T-helper 2 cell (primary cell): Measurements from ENCODE around the gene TRIM63.

Experiments
- DNase-seq, 5 experiments: peaks; one replicate each; pipeline versions ENCODE4 v3.0.0 to v3.0.0-alpha.2; 2012 to 2022

The TRIM63 gene

DNA sequence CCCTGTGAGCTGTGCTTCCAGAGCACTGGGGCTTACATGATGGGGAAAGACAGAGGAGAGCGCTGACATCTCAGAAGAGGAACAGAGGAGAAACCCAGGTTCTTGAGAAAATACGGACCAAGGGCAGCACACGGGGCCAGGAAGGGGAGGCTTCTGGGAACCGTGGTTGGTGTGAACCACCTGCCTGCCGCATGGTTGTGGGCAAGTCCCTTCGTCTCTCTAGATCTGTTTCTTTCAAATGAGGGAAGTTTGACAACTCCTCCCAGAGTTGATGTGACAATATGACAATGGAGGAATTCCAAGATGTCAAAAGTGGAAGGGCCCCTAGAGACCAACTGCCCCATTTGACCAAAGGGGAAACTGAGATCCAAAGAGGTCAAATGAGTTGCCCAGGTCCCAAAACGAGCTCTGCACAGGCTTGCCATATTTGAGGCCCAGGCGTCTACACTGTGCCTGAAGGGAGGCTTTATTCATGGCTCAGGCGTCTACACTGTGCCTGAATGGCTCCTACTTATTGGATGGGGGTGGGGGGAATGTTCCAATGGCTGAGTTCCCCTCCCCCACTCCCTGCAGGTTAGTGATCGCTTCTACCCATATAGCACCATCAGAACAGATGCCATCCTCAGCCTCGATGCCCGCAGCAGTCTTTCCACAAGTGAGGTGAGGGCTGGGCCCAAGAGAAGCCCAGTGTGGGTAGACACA, 34.6 kb downstream of the TRIM63 start:
- no peak for DNase-seq

DNA sequence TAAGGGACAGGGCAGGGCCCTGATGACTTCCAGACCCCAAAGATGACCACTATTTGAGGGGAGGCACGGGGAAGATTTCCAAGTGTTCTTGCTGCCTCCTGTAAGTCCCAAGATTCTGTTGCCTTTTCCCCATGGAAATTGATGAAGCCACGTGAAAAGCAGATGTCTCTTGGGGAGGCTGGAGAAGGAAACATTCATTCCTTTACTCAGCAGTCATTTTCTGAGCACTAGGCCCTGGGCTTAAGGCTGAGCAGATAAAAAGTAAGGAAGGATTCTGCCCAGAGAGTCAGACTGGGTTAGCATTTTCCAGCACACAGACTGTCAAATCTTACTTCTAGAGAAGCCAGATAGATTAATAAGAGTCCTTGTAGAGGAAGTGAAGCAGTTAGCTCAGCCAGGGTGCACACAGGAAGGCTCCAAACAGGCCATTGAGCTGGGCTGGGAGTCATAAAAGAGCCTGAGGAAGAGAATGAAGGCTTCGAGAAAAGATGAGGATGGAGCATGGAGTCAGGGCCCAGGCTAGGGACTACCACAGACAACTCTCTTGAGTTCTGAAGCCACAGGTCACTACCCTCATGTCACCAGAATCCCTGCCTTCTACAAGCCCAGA, 35.7 kb downstream of the TRIM63 start:
- no peak for DNase-seq

DNA sequence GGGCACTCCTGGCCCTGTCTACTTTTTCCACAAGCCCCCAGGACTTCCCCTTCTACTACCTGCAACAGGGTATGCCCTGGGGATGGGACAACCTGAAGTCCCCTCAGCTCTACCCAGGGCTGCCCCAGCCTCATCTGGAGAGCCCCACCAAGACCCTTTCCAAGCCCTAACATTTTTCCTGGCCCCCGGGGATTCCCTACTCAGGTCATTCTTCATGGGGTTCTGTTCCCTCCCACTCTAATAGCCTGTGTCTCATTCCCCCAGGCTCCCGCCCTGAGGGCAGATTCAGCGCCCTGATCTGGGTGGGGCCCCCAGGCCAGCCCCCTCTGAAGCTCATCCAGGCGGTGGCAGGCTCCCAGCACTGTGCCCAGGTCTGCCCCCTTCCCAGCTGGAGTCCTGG, 36.2 kb downstream of the TRIM63 start:
- DNase-seq: no peak

DNA sequence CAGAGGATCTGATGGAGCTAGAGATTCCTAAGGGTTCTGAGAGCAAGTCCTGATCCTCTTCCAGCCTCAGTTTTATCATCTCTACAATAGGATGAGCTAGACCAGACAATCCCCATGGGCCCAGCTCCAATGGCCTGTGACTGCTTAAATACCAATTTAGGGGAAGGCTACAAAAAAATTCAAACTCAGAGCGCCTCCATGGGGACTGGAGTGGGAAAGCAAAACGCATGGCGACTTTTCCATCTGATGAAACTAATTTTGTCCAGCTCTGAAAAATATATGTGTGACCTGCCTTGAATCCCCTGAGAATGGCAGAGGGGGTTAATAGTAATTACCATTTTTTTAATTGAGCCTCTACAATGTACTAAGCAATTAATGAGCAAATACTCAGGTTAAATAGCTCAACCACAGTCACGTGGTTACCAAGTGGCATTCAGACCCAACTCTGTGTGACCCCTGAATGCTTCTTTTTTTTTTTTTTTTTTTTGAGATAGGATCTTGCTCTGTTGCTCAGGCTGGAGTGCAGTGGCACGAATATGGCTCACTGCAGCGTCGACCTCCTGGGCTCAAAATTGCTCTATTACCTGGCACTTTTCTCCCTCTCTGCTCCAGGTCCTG, 37.5 kb downstream of the TRIM63 start:
- no peak for DNase-seq

DNA sequence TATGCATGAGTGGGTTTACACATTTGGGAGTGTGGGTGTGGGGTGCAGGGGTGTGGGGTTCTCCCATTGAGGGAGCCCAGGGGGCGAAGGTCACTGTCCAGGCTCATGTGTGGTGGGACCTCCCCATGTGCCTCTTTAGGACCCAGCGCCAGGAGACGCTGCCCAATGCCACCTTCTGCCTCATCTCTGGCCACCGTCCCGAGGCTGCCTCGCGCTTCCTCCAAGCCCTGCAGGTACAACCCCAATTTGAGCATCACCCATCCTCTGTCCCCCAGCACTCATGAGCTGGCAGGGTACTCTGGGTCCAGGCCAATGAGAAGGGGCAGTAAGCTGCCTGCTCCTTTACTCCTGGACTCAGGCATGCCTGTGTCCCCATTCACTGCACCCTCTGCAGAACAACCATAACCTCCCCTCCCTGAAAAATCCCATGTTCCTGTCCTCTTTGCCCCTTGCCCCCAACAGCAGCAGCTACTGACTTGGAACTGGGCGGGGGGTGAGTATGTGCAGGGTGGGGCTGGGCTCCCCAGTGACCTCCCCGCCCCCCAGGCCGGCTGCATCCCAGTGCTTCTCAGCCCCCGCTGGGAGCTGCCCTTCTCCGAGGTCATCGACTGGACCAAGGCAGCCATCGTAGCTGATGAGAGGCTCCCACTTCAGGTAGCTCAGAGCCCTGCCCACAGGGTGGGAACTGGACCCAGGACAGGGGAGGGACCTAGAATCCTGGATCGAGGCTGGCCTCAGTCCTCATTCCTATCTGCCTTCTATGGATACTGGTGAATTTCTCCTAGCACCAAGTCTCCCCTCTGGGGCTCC, 38.2 kb downstream of the TRIM63 start:
- DNase-seq: no peak

DNA sequence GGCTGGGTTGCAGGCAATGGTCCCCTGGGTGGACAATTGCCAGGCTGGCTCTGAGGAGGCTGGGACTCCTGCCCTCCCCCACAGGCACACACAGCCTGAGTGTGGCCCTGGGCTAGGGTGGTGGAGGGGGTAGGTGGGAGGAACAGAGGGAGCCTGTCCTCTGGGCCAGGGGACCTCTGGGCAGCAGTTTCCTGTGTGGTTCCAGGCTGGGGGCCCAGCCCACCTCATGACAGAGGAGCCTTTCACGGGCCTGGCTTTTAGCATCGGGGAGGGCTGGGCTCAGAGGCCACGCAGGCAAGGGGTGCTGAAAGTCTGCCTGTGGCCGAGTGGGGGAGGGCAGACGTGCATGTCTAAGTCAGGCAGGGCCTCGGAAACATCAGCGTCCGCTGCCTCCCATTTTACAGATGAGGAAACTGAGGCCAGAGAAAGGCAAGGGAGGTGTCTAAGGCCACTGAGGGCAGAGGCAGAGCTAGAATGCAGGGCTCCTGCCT, 38.9 kb downstream of the TRIM63 start:
- DNase-seq: no peak

DNA sequence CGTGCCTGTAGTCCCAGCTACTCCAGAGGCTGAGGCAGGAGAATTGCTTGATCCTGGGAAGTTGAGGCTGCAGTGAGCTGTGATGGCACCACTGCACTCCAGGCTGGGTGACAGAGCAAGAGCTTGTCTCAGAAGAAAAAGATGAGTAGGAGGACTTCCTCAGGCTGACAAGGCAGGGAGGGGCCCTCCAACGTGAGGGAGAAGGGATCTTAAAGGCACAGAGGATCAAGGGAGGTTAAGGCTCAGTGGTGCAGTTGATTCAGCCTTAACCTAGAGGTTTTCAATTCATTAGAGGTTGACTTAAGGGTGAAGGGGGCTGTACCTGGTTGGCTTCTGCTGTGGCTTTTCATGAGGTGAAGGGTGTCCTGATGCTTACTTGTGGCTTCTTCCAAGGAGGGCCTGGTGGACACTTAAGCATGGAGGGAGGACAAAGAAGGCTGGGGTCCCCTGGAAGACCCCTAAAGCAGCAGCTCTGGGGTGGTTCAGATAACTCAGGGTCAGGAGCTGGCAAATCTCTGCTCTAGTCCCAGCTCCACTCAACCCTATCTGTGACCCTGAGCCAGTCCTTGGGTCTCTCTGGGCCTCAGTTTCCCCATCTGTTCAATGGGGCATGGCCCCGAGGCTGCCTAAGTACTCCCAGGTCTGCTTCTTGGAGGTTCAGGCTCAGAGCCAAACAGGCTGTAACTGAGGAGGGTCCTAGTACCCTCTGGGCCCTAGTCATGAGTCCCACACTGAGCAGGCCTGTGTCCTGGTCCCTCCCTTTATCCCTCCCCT, 39.5 kb downstream of the TRIM63 start:
- DNase-seq: no peak

DNA sequence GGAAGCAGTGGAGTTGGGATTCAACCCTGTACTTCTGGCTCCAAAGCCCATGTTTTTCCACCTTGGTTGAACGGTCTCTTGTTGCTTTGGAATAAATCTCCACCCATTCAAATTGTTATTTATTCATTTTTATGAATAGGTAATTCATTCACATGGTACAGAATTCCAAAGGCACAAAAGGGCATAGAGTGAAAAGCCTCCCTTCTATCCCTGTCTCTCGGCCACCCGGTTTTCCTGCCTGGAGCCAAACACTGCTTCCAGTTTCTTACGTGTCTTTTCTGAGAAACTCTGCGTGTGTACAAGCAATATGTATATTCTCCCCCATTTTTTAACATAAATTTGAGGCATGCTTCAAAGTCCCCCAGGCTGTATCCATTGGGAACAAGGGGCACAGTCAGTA, 41.9 kb downstream of the TRIM63 start:
- no peak for DNase-seq

DNA sequence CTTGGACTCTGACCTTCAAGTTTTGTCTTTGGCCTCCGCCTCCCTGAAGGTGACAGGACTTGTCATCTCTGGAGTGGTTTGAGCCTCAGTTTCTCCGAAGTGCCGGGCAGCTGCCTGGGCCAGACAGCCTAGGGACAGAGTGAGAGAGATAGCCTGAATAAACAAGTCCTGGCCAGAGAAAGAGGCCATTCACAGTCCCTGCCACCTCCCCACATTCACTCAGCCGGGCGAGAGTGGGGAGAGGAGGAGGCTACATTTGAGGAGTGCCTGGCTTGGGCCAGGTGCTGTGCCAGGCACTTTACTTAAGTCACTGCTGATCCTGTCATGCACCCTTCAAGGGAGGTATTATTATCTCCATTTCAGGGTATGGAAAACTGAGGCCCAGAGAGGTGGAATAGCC, 42.4 kb downstream of the TRIM63 start:
- no peak for DNase-seq

DNA sequence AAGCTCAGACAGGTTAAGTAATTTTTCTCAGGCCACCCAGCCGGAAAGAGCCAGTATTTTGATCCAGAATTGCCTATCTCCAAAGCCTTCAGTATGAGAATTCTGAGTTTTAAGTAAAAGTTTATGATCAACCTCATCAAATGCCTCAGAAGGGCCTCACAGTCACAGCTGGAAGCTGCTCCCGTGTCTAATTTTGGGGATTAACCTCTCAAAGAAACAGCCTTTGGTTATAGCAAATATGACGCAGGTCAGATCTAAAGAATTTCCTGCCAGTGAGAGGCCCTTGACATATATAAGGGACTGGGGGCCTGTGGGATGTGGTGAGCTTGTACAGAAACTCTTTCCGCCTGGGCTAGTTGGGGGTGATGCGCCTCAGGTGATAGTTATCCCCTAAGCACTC, 43.6 kb downstream of the TRIM63 start:
- DNase-seq: no peak

DNA sequence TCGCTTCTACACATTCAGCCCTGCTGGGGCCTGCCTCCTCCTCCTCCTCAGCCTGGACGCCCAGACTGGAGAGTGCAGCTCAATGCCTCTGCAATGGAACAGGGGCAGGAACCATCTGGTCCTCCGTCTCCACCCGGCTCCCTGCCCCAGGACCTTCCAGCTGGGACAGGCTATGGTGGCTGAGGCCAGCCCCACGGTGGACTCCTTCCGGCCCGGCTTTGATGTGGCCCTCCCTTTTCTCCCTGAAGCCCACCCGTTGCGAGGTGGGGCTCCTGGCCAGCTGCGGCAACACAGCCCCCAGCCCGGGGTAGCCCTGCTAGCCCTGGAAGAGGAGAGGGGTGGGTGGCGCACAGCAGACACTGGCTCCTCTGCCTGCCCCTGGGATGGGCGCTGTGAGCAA, 44.4 kb downstream of the TRIM63 start:
- DNase-seq: no peak

DNA sequence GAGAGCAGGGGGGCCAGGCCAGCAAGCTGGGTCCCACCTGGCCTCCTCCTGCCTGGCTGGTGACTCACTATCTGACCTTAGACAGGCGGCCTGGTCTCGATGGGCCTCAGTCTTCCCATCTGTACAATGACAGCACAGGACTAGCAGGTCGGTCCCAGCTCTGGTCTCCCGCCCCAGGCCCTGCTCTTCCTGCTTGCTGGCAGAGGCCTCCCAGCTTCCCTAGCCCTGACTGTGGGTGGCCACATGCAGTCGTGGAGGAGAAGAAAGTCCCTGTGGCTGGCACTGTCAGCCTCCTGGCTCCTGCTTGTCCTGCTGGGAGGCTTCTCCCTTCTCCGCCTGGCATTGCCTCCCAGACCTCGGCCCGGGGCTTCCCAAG, 45.0 kb downstream of the TRIM63 start:
- DNase-seq: no peak

DNA sequence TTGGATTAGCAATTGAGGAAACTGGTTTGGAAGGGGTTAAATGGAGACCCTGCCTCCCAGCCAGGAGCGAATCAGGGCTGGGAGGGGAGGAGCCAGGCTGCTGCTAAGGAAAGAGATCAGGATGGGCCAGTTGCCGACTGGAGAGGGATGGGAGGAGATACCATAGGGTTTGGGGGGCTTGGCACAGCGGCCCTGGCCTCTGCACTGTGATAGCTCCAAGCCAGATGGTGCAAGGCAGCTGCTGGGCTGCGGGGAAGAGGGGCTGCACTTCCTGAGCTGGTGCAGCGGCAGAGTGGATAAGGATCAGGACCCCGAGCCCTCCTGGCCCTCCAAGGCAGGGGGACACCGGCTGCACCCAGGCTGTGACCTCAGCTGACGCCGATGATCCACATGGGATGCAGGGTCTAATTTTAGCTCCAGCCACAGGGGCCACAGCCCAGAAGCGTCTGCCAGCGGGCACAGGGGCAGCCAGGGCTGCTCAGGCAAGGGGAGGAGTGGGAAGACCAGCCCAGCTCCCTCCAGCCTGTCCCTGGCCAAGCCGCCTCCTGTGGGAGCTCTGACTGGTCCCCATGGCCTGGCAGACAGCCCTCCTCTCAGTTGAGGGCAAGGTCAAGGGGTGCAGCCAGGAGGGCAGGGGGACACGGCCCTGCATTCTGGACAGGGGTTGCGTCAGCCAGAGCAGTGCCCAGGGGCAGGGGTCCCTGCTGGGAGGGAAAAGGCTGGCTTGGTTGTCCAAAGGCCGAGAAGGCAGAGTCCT, 45.6 kb downstream of the TRIM63 start, which contains the start of gene EXTL1:
TSS of gene EXTL1 (plus strand) at position 129 of the 757 bp plus-strand sequence. CDS start 872 bp downstream, outside the sequence.
- DNase-seq: no peak

DNA sequence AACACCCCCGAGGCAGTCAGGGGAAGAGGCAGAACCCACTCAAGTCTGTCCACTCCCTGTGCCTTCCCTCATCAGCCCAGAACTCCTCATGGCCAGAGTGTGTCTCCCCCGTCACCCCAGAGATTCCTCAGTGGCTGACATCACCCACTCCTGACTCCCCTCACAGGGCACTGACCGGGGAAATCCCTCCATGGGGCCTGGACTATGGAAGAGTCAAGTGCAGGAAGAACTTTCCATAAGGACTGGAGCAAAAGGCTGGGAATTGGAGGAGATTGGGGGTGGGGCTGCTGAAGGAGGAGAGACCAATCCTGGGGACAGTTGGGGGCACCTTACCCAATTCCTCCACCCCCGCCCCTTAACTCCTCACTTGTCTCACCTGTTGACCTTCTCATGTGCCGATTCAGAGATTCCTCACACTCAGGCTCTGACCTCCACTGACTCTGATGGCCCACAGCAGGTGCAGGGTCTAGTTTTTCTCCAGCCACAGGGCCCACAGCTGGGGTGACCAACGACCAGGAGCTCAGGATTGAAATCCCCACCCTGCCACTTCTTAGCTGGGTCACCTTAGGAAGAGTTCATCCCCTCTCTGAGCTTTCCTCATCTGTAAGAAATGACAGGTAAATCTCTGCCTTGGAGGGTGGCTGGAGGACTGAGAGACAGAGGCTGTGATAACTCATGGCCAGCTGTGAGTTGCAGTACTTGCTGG, 46.3 kb downstream of the TRIM63 start:
- DNase-seq: no peak

DNA sequence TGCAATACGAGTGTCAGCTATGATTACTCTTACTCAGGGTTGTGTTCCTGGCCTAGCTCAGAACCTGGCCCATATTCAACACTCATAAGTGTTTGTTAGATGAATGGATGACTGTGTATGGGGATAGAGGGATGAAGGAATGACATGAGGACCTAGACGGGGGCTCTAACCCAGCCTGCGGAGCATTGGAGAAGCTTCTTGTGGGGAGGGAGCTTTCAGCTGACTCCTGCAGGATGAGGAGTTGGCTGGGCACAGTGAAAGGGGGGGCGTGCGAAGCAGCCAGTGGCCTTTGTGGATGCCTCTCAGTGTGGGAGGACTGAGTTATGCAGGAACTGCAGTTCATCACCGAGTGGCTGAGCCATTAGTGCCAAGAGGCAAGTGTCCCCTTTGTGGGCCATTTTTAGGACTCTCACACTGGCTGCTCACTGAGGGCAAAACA, 47.1 kb downstream of the TRIM63 start:
- DNase-seq: no peak

DNA sequence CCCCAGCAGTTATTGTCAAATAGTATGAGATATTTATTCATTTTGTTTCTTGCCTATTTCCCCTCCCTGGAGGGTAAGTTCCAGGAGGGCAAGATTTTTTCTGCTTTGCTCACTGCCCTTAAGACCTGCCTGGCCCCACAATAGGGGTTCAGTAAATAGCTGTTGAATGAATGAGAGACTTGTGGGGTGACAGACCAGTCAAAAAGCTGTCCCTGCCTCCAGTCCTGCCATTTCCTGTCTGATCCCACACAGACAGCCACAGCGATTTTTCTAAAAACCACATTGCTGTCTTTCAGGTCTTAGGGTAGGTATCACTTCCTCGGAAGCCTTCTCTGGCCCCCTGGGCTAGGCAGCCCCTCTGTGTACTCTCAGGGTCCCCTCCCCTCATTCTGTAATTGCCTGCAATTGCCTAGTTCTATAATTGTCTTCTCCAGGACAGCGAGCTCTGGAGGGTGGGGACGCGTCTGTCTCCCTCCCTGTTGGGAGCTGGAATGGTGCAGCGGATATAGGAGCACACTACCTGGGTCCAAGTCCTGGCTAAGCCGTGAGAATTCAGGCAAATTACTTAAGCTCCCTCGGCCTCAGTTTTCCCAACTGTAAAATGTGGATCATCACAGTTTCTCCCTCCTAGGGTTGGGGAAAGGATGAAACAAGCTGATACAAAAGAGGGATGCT, 47.7 kb downstream of the TRIM63 start:
- no peak for DNase-seq

DNA sequence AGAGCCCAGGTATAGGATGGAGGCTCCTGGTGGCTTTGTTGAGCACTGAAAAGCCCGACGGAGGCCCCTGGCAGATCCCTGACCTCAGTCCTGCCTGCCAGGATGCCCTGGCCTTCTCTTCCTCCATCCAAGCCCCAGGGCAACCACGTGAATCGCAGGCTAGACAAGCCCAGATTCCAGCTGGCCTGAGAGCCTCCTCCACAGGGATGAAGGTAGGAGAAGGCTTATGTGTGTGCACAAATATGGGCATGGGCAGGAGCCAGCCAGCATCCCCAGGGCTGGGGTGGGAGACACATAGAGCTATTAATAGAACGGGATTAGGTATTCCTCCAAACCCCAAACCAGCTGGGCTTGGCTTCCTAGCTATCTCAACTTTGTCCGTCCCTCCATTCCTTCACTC, 49.8 kb downstream of the TRIM63 start:
- DNase-seq: no peak

DNA sequence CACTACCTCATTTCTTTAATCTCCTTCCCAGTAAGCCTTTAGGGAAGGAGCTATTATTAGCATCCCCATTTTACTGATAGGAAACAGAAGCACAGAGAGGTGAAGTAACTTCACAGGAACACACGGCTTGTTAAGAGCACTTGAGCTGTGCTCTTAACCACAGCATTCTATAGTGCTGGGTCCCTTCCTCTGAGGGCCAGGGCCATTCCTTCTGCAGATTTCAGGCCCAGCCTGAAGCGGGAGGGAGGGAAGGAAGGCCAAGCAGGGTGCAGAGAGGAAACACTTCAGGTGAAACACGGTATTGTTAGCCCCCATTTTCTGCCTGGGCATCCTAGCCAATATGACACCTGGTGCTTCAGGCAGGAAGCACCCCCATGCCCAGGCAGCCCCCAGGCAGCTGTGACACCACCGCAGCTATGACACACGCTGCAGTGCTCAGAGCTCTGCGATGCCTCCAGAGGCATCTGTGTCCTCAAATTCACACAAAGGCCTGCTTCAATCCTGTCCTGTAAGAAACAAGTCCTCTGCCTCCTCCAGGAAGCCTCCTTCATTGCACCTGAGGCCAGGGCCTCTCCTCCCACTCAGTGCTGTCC, 50.4 kb downstream of the TRIM63 start:
- no peak for DNase-seq

DNA sequence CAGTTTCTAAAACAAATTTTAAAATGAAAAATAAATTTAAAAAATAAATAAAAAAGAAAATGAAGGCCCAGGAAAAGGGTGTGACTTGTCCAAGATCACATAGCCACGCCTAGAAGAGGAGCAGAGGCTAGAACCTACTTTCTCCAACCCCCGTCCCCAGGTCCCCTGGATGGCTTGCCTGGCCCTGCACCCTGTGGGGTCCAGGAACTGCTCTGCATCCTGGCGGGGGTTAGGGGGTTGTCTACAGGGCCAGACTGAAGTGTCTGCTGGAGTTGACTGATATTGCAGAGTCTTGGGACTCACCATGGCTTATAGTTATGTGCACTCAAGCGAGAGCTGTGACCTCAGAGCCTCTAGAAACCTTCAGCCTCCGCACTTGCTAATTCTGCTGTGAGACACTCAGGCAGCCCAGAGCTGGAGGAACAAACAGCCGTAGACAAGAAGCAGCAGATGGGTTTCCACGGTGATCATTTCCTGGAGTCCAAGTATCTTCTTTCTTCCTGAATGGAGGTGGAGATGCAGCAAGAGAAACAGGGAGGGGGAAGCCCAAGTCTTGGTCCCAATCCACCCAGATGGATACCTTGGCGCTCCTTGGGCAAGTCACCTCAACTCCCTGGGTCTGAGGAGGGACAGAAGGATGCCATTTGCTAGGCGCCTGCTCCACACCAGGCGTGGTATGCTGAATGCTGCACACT, 51.0 kb downstream of the TRIM63 start:
- no peak for DNase-seq
